CD4-positive, alpha-beta T cell treated with Interleukin-2 at 100 ng/mL for 4 hours (primary cell): ENCODE data around the gene HLA-DOA.
A peak's percentile ranks its signal among the peaks of the same experiment; 100 is the strongest.

Source experiments
- DNase-seq: peaks from one replicate; pipeline ENCODE4 v3.0.0-alpha.2; 2020; ENCODE audit warnings: low spot score

HLA-DOA gene

DNA sequence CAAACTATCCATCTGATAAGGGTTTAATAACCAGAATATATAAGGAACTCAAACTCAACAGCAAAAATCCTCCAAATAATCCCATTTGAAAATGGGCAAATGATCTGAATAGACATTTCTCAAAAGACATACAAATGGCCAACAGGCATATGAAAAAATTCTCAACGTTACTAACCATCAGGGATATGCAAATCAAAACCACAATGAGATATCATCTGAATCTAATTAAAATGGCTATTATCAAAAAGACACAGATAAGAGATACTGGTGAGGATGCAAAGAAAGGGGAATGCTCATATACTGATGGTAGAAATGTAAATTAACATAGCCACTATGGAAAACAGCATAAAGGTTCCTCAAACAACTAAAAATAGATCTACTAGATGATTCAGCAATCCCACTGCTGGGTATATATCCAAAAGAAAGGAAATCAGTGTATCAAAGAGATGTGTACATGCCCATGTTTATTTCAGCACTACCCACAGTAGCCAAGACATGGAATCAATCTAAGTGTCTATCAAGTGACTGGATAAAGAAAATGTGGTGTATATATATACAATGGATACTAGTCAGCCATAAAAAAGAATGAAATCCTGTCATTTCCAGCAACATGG, 47.1 kb downstream of the HLA-DOA start:
- DNase-seq: no peak

DNA sequence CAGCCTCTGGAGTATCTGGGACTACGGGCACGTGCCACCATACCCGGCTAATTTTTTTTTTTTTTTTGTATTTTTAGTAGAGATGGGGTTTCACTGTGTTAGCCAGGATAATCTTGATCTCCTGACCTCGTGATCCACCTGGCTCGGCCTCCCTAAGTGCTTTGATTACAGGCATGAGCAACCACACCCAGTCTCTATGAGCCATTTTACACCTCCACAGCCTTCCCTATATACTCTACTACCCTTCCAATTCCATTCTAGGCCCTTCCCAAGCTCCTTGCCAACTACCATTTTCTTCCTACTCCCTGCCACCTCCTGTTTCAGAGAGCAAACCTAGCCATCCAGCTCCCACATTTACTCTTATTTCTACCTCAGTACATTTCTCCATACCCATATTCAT, 48.8 kb downstream of the HLA-DOA start:
- DNase-seq: no peak

DNA sequence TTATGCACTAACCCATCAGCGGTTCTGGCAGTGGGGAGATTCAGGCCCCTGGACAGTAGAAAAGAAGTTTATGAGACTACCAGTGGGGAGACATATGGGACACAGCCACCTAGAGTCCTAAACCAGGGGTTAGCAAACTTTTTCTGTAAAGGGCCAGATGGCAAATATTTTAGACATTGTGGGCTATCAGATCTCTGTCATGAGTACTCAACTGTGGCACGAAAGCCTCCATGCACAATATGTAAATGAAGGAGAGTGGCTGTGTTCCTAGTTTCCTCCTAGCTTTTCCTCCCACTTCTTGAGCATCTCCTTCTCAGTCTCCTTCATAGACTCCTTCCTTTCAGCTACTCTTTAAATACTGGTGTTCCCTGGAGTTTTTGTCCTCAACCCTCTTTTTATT, 53.2 kb downstream of the HLA-DOA start:
- no peak for DNase-seq

DNA sequence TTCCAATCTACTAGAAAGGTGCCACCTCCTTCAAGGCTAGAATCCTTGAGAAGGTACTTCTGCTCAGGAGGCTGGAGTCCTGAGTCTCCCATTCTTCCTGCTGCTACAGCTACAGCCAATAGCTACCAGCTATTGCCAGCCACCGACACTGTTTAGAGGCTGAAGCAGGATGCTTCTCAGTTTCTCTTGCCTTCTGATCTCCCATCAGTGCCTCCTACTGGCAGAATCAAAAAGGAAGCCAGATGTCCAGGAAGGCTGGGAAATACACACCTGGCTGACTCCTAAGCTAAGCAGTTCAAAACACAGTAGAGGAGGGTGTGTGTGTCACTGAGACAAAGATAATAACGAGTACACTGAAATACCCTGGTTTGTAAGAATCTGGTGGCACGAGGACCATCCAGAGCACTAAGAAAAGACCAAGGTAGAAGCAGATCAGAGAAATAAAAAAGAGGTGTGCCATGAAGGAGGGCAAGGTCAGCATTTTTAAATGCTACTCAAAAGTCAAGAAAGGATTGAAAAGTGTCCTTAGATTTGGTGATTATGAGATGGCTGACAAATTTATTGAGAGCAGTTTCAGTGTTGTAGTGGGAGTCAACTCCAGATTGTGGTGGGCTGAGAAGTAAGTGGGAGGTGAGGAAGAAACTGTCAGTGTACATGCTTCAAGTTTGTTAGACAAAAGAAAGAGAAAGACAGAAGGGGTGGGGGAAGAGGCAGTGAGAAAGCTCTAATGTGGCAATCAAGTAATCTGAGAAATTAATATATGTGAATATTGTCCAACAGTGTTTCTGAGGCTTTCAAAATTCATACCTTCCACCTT, 54.2 kb downstream of the HLA-DOA start:
- DNase-seq: peak; percentile 58

DNA sequence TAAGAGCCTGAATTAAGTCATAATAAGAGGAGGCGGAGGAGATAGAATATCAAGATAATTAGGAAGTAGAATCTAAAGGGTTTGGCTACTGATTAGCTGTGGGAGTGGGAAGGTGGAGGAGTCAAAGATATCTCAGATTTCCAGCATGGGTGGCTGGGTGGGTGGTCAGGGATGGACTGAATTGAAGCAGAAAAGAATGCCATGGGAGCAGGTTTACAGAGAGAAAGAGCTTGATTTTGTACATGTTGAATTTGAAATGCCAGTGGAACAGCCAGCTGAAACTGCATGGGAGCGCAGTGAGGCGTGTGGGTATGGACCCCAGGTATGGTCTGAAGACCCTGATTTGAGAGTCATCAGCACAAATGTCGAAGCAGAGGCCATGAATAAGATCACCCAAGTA, 55.1 kb downstream of the HLA-DOA start:
- no peak for DNase-seq
